GM18499 (cell line): ENCODE results near the gene KBTBD4.

Experiments
- ATAC-seq: cut with Tn5 transposase; IDR thresholded peaks from one replicate; pipeline ENCODE4 v1.9.1; 2021; ENCODE audit warnings: moderate number of reproducible peaks; ENCODE audit not compliant: insufficient read depth, unreplicated experiment

The KBTBD4 gene

DNA sequence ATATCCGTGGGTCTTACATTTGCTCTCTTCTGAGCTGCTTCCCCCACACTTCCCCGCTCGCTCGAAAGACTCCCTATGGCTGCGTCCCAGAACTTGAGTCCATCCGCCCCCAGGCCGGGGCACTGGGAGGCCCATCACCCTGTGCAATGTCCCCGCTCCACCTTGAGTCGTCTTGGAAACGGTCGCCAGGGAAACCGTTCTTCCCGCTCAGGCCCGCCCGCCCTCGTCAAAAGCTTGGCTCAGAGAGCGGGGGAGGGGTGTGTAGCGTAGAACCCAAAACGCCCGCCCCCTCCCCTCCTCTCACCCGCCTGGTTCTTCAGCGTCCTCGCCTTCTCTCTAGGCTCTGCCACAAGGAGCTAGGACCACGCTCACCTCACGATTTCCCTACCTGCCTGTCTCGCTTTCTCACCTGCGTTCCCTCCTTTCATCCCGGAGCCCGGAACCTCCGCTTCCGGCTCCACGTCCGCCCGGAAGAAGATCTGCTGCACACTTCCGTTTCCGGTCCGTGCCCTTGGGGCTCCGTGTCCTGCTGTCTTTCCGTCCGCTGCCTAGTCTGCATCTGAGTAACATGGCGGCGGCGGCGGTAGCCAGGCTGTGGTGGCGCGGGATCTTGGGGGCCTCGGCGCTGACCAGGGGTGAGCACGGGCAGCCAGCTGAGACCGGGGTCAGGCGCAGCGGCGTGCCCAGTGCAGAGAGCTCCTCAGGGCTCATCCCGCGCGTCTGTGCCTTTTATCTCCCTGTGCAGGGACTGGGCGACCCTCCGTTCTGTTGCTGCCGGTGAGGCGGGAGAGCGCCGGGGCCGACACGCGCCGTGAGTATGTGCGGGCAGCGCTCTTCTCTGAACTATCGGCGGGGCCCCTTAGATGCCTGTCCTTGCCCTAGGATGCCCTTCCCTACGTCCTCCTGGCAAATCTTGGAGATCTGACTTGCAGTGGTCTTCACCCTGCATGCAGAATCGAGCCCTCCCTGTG is at the start of gene KBTBD4, which contains the start of gene NDUFS3:
KBTBD4 (minus strand) TSS at position 447 of the 971 bp plus-strand sequence; CDS start at position 428, 19 bp downstream.
NDUFS3 (plus strand) TSS at position 551 of the 971 bp plus-strand sequence; CDS start at position 569, 18 bp downstream.
- peak; percentile 85 for ATAC-seq

- ATAC-seq = no peak
Observed at GRCh38 chr11:47628026-47628425, 49.3 kb upstream of the KBTBD4 start.

DNA sequence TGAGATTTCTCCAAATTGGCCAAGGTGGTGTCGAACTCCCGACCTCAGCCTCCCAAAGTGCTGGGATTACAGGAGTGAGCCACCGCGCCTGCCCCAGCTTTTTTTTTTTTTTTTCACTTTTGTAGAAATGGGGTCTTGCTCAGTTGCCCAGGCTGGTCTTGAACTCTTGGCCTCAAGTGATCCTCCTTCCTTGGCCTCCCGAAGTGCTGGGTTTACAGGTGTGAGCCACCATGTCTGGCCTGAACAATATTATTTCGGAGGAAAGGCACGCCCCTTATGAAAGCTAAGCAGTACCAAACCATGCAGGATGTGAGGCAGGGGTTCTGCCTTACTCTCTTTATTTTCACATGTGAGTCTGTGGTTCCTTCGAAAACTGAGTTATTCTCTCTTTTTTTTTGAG is 47.5 kb upstream of the KBTBD4 start:
- ATAC-seq = no peak

GRCh38 chr11:47620836-47621378 is 42.1 kb upstream of the KBTBD4 start:
- ATAC-seq = no peak

DNA sequence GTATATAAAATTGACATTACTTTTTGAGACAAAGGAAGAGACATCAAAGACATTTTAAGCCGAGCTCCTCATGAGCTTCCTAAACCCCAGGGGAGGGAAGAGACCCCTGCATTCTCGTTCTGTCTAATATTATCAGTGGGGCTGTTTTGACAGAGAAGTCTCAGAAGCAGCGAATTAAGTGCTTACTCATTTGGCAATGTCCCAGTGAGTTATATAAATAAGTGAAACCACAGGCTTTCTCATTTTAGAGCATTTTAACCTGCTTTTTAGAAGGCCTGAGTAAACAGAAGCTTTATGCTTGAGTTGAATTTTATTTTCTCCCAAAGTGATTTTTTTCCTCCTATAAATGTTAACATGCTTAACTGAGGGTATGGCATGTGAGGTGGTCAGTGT is 38.6 kb upstream of the KBTBD4 start:
- no peak for ATAC-seq

- no peak for ATAC-seq
Observed at GRCh38 chr11:47616726-47617416, 38.1 kb upstream of the KBTBD4 start.

GRCh38 chr11:47615249-47615648 is 36.5 kb upstream of the KBTBD4 start:
- no peak for ATAC-seq

DNA sequence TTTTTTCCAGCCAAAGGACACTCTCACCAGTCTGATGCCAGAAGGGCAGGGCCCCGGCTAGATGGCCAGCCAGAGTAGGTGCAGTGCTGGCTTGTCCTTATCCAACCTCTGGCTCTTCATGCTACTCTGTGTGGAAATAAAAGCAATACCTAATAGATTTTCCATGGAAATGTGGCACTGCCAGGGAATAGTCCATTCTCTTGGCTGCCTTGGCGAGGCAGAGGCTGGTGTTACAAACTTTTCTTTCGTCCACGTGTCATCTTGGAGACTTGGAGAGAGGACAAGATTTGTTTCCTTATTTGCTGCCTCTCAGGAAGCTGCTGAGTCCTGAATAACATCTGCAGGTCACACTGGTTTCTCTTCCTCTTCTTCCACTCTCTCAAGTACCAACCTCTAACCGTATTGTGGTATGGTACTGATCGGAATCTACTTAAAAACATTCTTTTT is 32.6 kb upstream of the KBTBD4 start:
- ATAC-seq = peak; percentile 79

GRCh38 chr11:47609675-47610074 is 30.9 kb upstream of the KBTBD4 start:
- no peak for ATAC-seq

DNA sequence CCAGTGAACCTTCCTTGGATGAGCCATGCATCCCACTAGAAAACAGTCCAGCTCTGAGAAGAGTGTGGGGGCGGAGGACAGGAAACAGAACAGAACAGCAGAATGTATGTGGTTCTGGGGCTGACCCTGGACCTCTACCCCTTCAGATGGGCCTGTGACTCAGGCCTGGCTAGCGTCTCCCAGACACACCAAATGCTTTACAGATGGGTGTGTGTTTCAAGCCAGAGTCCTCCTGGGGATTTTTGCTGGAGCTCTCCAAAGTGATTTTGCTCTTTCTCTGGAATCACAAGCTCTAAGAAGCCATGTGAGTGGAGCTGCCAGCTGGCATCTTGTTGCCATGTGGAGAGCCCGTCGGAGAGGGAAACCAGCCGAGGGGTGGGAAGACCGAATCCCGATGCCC is 28.6 kb upstream of the KBTBD4 start:
- no peak for ATAC-seq

DNA sequence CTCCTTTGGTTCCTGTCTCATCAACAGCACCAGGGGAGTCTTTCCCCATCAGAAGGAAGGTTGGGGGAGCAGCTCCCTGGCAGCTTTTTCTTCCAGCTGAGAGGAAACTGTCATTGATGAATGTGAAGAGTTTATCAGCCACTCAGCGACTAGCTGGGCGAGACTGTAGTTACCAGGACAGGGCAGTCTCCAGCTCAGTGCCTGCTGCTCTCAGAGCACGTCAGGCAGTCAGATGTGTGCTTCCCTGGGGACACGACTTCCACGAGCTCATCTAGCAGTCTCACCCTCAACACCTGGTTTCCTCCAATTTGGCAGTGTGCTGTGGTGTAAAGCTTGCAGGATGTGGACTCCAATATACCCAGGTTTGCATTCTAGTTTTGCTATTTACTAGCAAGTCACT is 28.0 kb upstream of the KBTBD4 start:
- no peak for ATAC-seq

- no peak for ATAC-seq
Observed at GRCh38 chr11:47605921-47606320, 27.2 kb upstream of the KBTBD4 start.

DNA sequence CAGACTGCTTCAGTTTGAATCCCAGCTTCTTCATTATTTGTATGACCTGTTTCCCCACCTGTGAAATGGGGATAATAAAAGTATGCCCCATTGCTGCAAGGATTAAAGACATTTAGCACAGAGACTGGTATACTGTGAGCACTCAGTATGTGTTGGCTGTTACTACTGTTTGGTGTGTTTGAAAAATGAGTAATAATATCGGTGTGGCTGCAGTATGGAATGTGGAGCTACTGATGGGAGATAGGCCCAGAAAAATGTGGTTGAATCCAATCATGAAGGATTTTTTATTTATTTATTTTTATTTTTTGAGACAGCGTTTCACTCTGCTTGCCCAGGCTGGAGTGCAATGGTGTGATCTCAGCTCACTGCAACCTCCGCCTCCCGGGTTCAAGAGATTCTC is 24.5 kb upstream of the KBTBD4 start:
- no peak for ATAC-seq

DNA sequence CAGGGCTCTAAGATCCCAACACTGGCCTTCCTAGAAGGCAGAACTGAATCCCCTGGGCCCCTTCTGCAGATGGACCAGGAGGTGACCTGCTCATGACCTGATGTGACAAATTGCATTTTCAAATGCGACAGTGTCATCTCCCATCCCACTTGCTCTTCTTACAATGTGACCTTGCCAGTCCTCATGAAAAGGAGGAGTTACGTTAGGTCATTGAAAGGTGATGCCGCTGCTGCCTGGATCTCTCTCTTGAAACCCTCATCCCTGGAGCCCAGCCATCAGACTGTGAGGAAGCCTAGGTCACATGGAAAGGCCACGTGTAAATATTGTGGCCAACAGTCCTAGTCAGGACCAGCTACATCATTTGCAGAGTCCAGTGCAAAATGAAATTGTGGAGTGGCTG is 21.1 kb upstream of the KBTBD4 start:
- no peak for ATAC-seq

DNA sequence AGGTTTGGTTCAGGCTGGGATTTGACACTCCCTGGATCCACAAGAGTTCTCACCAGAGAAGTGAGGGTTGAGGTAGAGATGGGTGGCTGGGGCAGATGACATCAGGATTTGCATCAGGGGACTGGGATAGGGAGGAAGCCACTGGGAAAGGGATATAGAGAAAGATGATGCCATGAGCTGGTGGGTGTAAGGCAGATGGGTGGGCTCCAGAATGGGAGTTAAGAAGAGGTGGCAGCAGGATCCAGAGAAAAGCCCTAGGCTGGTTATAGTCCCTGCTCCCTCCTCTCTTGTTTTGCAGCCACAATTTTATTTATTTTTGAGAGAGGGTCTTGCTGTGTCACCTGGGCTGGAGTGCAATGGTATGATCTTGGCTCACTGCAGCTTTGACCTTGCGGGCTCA is 17.2 kb upstream of the KBTBD4 start:
- no peak for ATAC-seq

DNA sequence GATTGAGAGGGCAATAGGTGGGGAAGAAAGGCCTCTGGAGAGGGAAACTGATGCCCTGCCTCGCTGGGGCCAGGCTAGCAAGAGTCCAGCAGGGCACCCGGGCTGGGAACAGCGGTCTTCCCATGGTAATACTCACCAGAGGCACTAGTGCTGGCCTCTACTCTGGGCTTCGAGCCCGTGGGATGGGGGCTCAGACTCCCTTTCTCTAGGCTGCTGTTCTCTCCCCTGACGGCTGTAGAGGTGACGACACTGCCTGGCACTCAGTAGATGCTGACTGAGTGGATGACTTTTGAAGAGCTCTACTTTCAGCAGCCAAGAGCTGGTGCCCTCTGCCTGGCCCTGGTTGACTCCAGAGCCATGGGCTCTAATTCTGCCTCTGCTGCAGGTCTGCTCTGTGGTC is 16.3 kb upstream of the KBTBD4 start:
- no peak for ATAC-seq

DNA sequence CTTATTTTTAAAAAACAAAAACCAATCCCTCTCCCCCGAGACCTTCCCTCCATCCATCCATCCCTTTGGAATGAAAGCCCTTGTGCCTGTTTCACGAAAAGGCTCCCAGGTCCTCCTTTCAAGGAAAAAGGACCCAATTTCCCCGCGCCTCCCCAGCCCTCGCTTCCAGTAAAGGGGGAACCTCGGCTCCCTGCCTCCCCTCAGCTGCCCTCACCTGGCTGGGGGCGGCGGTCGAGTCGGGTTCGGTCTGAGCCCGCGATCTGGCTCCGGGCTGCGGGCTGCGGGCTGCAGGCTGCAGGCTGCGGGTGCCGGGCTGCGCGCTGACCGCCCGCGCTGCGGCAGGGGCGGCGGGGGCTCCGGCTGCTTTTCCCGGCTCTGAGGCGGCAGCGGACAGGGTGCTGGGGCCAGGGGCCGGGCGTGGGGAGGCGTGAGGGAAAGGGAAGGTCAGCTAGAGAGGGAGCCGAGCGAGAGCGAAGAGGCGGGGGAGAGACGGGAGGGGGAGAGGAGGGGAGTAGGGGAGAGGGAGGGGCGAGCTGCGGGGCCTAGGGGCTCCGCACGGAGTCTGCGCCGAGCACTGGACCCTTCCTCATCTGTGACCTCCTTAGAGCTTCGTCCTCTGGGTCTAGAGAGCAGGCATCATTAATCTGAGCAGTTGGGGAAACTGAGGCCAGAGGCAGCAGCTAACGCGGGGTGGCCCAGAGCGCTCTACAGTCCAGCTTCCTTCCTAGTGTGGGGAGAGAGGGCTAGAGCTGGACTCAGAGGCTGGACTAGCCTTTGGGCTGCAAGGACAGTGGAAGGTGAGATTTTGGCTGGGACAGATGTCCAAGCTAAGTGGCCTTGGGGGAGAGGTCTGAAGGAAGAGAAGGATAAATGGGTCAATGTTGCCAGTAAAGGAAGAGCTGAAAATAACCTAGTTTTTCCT is 15.4 kb upstream of the KBTBD4 start, which contains the start of gene C1QTNF4:
C1QTNF4 (minus strand) TSS at position 478 of the 922 bp plus-strand sequence. CDS start 3,601 bp downstream, outside the sequence.
- ATAC-seq = no peak

- no peak for ATAC-seq
Observed at GRCh38 chr11:47593492-47593933, 14.7 kb upstream of the KBTBD4 start.

DNA sequence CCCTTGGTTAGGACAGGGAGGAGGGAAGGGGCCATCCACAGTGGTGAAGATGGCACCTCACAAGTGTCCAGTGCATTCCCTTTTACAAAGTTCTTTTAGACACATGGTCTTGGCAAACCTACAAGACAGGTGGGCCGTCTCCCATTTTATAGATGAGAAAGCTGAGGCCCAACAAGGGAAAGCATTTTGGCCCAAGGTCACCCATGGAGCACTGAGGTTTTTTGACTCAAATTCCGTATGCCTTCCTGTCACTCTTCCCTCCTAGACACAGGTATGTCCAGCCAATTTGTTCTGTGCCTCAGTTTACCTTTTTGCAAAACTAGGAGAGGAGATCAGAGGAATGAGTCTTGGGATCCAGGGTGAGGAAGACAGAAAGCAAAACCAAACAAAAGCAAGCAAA is 14.2 kb upstream of the KBTBD4 start:
- ATAC-seq = no peak

DNA sequence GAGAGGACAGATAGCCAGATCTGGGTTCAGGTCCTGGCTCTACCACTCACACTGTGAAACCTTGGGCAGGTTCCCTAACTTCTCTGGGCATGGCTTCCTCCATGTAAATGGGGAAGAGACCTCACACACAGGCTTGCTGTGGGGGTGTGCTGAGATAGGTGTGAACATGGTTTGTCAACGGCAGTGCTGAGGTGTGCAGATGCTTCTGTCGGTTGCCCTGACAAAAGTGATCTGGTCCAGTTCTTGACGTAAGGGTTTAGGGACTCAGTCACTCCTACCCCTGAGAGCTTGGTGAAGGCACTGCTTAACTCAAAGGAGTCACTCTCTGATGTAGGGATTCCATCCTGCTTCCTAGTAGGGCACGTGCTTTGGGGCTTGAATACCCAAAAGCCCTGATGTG is 13.5 kb upstream of the KBTBD4 start:
- no peak for ATAC-seq
